H9 (cell line): ENCODE results near the gene DLD. TPM values are rescaled to one million over a fixed set of nuclear protein-coding genes. Genes with fewer than 3 reads are reported as not detected.

ENCODE experiments used
- DNase-seq: peaks from one replicate; pipeline ENCODE4 v3.0.0-alpha.2; 2017
- H2AFZ ChIP-seq: one replicate; pipeline ENCODE4 v1.6.1; 2013; ENCODE audit warnings: mild to moderate bottlenecking, low read length, control low read depth, moderate library complexity
- H2AK5ac ChIP-seq: 2 replicates; pipeline ENCODE4 v1.6.1; 2013; ENCODE audit warnings: low read length, control low read depth, mixed read lengths; ENCODE audit not compliant: insufficient read length
- H2BK120ac ChIP-seq: one replicate; pipeline ENCODE4 v1.6.1; 2013; ENCODE audit warnings: low read depth, mild to moderate bottlenecking, low read length, control low read depth, inconsistent platforms; ENCODE audit not compliant: poor library complexity, severe bottlenecking
- H2BK12ac ChIP-seq: 2 replicates; pipeline ENCODE4 v1.6.1; 2013; ENCODE audit warnings: low read length, control low read depth, mixed read lengths, low read depth; ENCODE audit not compliant: insufficient read length
- H2BK15ac ChIP-seq: 2 replicates; pipeline ENCODE4 v1.6.1; 2013; ENCODE audit warnings: low read depth, low read length, control low read depth
- H2BK20ac ChIP-seq: one replicate; pipeline ENCODE4 v1.6.1; 2013; ENCODE audit warnings: low read depth, mild to moderate bottlenecking, low read length, control low read depth, inconsistent platforms; ENCODE audit not compliant: poor library complexity, severe bottlenecking
- H2BK5ac ChIP-seq: 2 replicates; pipeline ENCODE4 v1.6.1; 2013; ENCODE audit warnings: low read length, control low read depth, mixed read lengths; ENCODE audit not compliant: insufficient read length
- H3K14ac ChIP-seq: 2 replicates; pipeline ENCODE4 v1.6.1; 2013; ENCODE audit warnings: low read length, control low read depth; ENCODE audit not compliant: insufficient read depth
- H3K18ac ChIP-seq: 2 replicates; pipeline ENCODE4 v1.6.1; 2013; ENCODE audit warnings: low read depth, mild to moderate bottlenecking, mixed read lengths, low read length, control low read depth; ENCODE audit not compliant: insufficient read length
- H3K23ac ChIP-seq: 2 replicates; pipeline ENCODE4 v1.6.1; 2013; ENCODE audit warnings: low read length, control low read depth, mixed read lengths, low read depth; ENCODE audit not compliant: insufficient read length
- H3K23me2 ChIP-seq: 2 replicates; pipeline ENCODE4 v1.6.1; 2013; ENCODE audit warnings: low read depth, mild to moderate bottlenecking, mixed read lengths, low read length, control low read depth; ENCODE audit not compliant: insufficient read length, poor library complexity, severe bottlenecking
- H3K27ac ChIP-seq: 2 replicates; pipeline ENCODE4 v1.5.1; 2013; ENCODE audit warnings: low read length, control low read depth, mixed read lengths, low read depth; ENCODE audit not compliant: insufficient read length
- H3K27me3 ChIP-seq: 2 replicates; pipeline ENCODE4 v1.6.1; 2013; ENCODE audit warnings: low read length, control low read depth, inconsistent platforms; ENCODE audit not compliant: insufficient read depth
- H3K4ac ChIP-seq: 2 replicates; pipeline ENCODE4 v1.6.1; 2013; ENCODE audit warnings: low read depth, mild to moderate bottlenecking, control low read depth, inconsistent platforms, low read length, moderate library complexity
- H3K4me1 ChIP-seq: 2 replicates; pipeline ENCODE4 v1.6.1; 2013; ENCODE audit warnings: low read length, control low read depth, inconsistent platforms; ENCODE audit not compliant: insufficient read depth
- H3K4me2 ChIP-seq: 2 replicates; pipeline ENCODE4 v1.6.1; 2013; ENCODE audit warnings: low read length, control low read depth, mixed read lengths; ENCODE audit not compliant: insufficient read length, insufficient read depth
- H3K56ac ChIP-seq: 2 replicates; pipeline ENCODE4 v1.6.1; 2013; ENCODE audit warnings: low read depth, mild to moderate bottlenecking, mixed read lengths, low read length, control low read depth; ENCODE audit not compliant: insufficient read length
- H3K79me1 ChIP-seq: 2 replicates; pipeline ENCODE4 v1.6.1; 2013; ENCODE audit warnings: low read depth, mild to moderate bottlenecking, moderate library complexity, low read length, control low read depth, inconsistent platforms; ENCODE audit not compliant: insufficient read depth, poor library complexity, severe bottlenecking
- H3K79me2 ChIP-seq: 2 replicates; pipeline ENCODE4 v1.6.1; 2013; ENCODE audit warnings: low read length, control low read depth, inconsistent platforms; ENCODE audit not compliant: insufficient read depth
- H3K9ac ChIP-seq: 2 replicates; pipeline ENCODE4 v1.6.1; 2013; ENCODE audit warnings: low read length, control low read depth, mixed read lengths; ENCODE audit not compliant: insufficient read length; ENCODE audit errors: extremely low read depth
- H3K9me3 ChIP-seq: one replicate; pipeline ENCODE4 v1.6.1; 2013; ENCODE audit warnings: low read depth, low read length, inconsistent platforms; ENCODE audit not compliant: control insufficient read depth
- H3T11ph ChIP-seq: one replicate; pipeline ENCODE4 v1.6.1; 2013; ENCODE audit warnings: mild to moderate bottlenecking, low read length, control low read depth, inconsistent platforms
- H4K20me1 ChIP-seq: one replicate; pipeline ENCODE4 v1.6.1; 2013; ENCODE audit not compliant: control insufficient read depth, insufficient read length, insufficient read depth
- H4K5ac ChIP-seq: 2 replicates; pipeline ENCODE4 v1.6.1; 2013; ENCODE audit warnings: low read depth, mild to moderate bottlenecking, mixed read lengths, low read length, control low read depth; ENCODE audit not compliant: insufficient read length
- H4K8ac ChIP-seq: replicated peaks from 2 replicates; pipeline ENCODE4 v1.6.1; 2013; ENCODE audit warnings: low read length, control low read depth, mixed read lengths, low read depth; ENCODE audit not compliant: insufficient read length
- H4K91ac ChIP-seq: 2 replicates; pipeline ENCODE4 v1.6.1; 2013; ENCODE audit warnings: low read depth, mild to moderate bottlenecking, moderate library complexity, mixed read lengths, low read length, control low read depth; ENCODE audit not compliant: insufficient read length
- H3K27ac Mint-ChIP-seq, 3 experiments: 2 replicates in 2 of 3; 3 replicates in 1 of 3; pipeline ENCODE4 v1.8.0; 2020 to 2021; ENCODE audit warnings: mixed read lengths in 3 of 3, mild to moderate bottlenecking in 1 of 3, moderate library complexity in 1 of 3
- H3K27me3 Mint-ChIP-seq: 2 replicates; pipeline ENCODE4 v1.8.0; 2021; ENCODE audit warnings: low read depth, mild to moderate bottlenecking, moderate library complexity, mixed read lengths
- H3K36me3 Mint-ChIP-seq, 3 experiments: 2 replicates in 2 of 3; 3 replicates in 1 of 3; pipeline ENCODE4 v1.8.0; 2020 to 2021; ENCODE audit warnings: low read depth in 3 of 3, mixed read lengths in 3 of 3; ENCODE audit not compliant: insufficient read depth in 1 of 3
- H3K4me1 Mint-ChIP-seq, 2 experiments: 2 replicates each; pipeline ENCODE4 v1.8.0; 2020; ENCODE audit warnings: mixed read lengths in 2 of 2
- H3K4me3 Mint-ChIP-seq, 2 experiments: 2 replicates in 1 of 2; 3 replicates in 1 of 2; pipeline ENCODE4 v1.8.0; 2020 to 2021; ENCODE audit warnings: mild to moderate bottlenecking in 2 of 2, mixed read lengths in 2 of 2, moderate library complexity in 1 of 2
- H3K9me3 Mint-ChIP-seq, 2 experiments: 2 replicates in 1 of 2; 3 replicates in 1 of 2; pipeline ENCODE4 v1.8.0; 2020; ENCODE audit warnings: mild to moderate bottlenecking in 2 of 2, mixed read lengths in 2 of 2, moderate library complexity in 1 of 2
- CTCF ChIP-seq: fragments of 200-600 bp; sonication (generic); conservative IDR thresholded peaks from 3 replicates; pipeline ENCODE4 v1.8.0; 2021; ENCODE audit warnings: antibody characterized with exemption, mild to moderate bottlenecking
- WGBS: extraction: QIAGEN DNeasy Blood & Tissue Kit; methylation state at CpG from one replicate; pipeline ENCODE4 v1.1.7; 2013; ENCODE audit warnings: missing lambda C conversion rate, low lambda C conversion rate, mixed read lengths; ENCODE audit not compliant: insufficient read length; ENCODE audit errors: extremely low coverage; 5-methylcytosine and 5-hydroxymethylcytosine counted together
- total RNA-seq: library from RNA; stranded (reverse); gene quantifications from 2 replicates; pipeline ENCODE4 v1.2.1, GENCODE V29; 2021

DLD gene
- total RNA-seq, 1 experiment from 2014 or later, result 93.7 TPM

GRCh38 chr7:107946881-107947280 is 55.9 kb downstream of the DLD start:
- peaks cover 9% of the 10 kb centered on the region for H3K4me1 ChIP-seq
- no peak overlapping the region for H3K4me2 ChIP-seq
- H3K79me2 ChIP-seq, result no peaks in the 10 kb centered on the region
- Mint-ChIP-seq H3K27ac (0 out of 7 replicates have a peak overlapping the region, but pooled peaks of 1 of the 3 experiments have one; percentile 28), H3K4me3 (no peak overlapping the region), H3K4me1 (peaks cover 13 to 15% of the 10 kb centered on the region in 2 experiments), H3K36me3 (peaks cover 5 to 79% (median 43%) of the 10 kb centered on the region in 3 experiments; a peak in 5 of 7 replicates), H3K9me3 (no peaks in the 10 kb centered on the region), H3K27me3 (no peaks in the 10 kb centered on the region)
- no peak overlapping the region for H4K8ac ChIP-seq
- H3K23me2 ChIP-seq, result no peaks in the 10 kb centered on the region
- no peaks in the 10 kb centered on the region for H3K9me3 ChIP-seq
- no peak for TF ChIP-seq CTCF
- H2AK5ac ChIP-seq, result no peak overlapping the region
- no peak overlapping the region for H2AFZ ChIP-seq
- H3K27ac ChIP-seq, result no peak overlapping the region
- H2BK5ac ChIP-seq, result no peak overlapping the region
- H3K56ac ChIP-seq, result no peak overlapping the region
- no peak overlapping the region for H3T11ph ChIP-seq
- no peaks in the 10 kb centered on the region for H4K20me1 ChIP-seq
- DNase-seq, result no peak
- H3K9ac ChIP-seq, result no peak overlapping the region
- no peak overlapping the region for H2BK20ac ChIP-seq
- H3K14ac ChIP-seq, result no peak overlapping the region
- no peak overlapping the region for H2BK120ac ChIP-seq
- no peaks in the 10 kb centered on the region for H3K79me1 ChIP-seq
- H4K5ac ChIP-seq, result no peak overlapping the region
- no peak overlapping the region for H4K91ac ChIP-seq
- no peak overlapping the region for H2BK12ac ChIP-seq
- H2BK15ac ChIP-seq, result no peak overlapping the region
- no CpG with 5 or more reads among the region's 6 CpGs for WGBS
- no peak overlapping the region for H3K4ac ChIP-seq
- H3K18ac ChIP-seq, result no peak overlapping the region
- H3K23ac ChIP-seq, result no peak overlapping the region
- no peaks in the 10 kb centered on the region for H3K27me3 ChIP-seq
